ENCODE results near the gene UBE2J1.

The UBE2J1 gene

GRCh38 chr6:89286516-89286915 lies 66.0 kb downstream of the UBE2J1 start:
- DNase-seq = no peak

- DNase-seq = no peak
Observed at GRCh38 chr6:89284963-89285735, 67.4 kb downstream of the UBE2J1 start.

- no peak for DNase-seq
Observed at GRCh38 chr6:89284081-89284480, 68.4 kb downstream of the UBE2J1 start.

GRCh38 chr6:89282749-89283148 lies 69.8 kb downstream of the UBE2J1 start:
- no peak for DNase-seq

- DNase-seq = peak; percentile 45 to 60
Observed at GRCh38 chr6:89281779-89282246, 70.7 kb downstream of the UBE2J1 start.

GRCh38 chr6:89278956-89279355 lies 73.6 kb downstream of the UBE2J1 start:
- DNase-seq = no peak

Data from activated CD4-positive, alpha-beta T cell treated with anti-CD3 and anti-CD28 coated beads, Interleukin-2, amount 50 U/mL, for 48 hours (primary cell).